Measurements from ENCODE around the gene CNEP1R1. TPM values are rescaled to one million over a fixed set of nuclear protein-coding genes. Genes with fewer than 3 reads are reported as not detected.

CNEP1R1 gene
- total and polyA plus RNA-seq, 2 donors (not counting 1 experiment from before 2014, with no cell fraction given), result 18.6 to 32.9 TPM

DNA sequence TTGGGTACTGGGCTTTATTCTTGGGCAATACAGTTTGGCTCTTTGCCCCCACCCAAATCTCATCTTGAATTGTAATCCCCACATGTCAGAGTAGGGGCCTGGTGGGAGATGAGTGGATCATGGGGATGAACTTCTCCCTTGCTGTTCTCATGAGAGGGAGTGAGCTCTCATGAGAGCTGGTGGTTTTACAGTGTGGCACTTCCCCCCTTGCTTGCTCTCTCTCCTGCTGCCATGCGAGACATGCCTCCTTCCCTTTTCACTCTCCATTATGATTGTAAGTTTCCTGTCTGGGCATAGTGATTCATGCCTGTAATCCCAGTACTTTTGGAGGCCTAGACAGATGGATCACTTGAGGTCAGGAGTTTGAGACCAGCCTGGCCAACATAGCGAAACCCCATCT lies 18.1 kb upstream of the CNEP1R1 start:
- ChIA-PET POLR2A (no interaction called here), CTCF (interaction anchor here (1.9 kb wide), 1 partner anchor 19 kb away, joined by 6 read pairs; the partner anchor contains the start of gene CNEP1R1)
- Histone ChIP-seq H3K9ac (ENCODE audit: low read length) (no peak overlapping the region), H2AFZ (ENCODE audit: insufficient read depth, low read depth, low read length, poor library complexity, severe bottlenecking) (no peak overlapping the region), H3K9me3 (ENCODE audit: control extremely low read depth in 1 of 3, control insufficient read depth in 2 of 3, insufficient read depth in 1 of 3, low read length in 2 of 3) (no peaks in the 10 kb centered on the region), H3K27me3 (replicated peaks in 1 of 4; ENCODE audit: control extremely low read depth in 1 of 4, control insufficient read depth in 3 of 4, insufficient read depth in 4 of 4, low read length in 3 of 4) (peaks cover 0 to 3% (median 0%) of the 10 kb centered on the region in 4 experiments), H3K4me3 (ENCODE audit: control extremely low read depth in 1 of 5, extremely low read depth in 1 of 5, insufficient read depth in 1 of 5, low read depth in 2 of 5, low read length in 4 of 5) (no peak overlapping the region), H4K20me1 (ENCODE audit: control insufficient read depth, insufficient read depth, low read length, poor library complexity, severe bottlenecking) (no peaks in the 10 kb centered on the region), H3K4me1 (ENCODE audit: control insufficient read depth in 2 of 2, insufficient read depth in 2 of 2, low read length in 2 of 2) (no peaks in the 10 kb centered on the region), H3K79me2 (ENCODE audit: control insufficient read depth, insufficient read depth, low read length) (no peaks in the 10 kb centered on the region), H3K27ac (ENCODE audit: low read length in 2 of 2) (no peak overlapping the region), H3K4me2 (replicated peaks; ENCODE audit: low read depth, low read length, poor library complexity, severe bottlenecking) (no peak overlapping the region), H3K36me3 (replicated peaks in 1 of 2; ENCODE audit: control extremely low read depth in 1 of 2, control insufficient read depth in 1 of 2, extremely low read depth in 1 of 2, insufficient read depth in 2 of 2, low read length in 1 of 2) (no peaks in the 10 kb centered on the region)
- no peak overlapping the region for H3K27ac Mint-ChIP-seq
- H3K27me3 Mint-ChIP-seq, result peaks cover 15% of the 10 kb centered on the region
- no peak overlapping the region for H3K4me3 Mint-ChIP-seq
- no peaks in the 10 kb centered on the region for H3K9me3 Mint-ChIP-seq (ENCODE audit: insufficient read depth)
- no peaks in the 10 kb centered on the region for H3K4me1 Mint-ChIP-seq
- TF ChIP-seq EZH2 (IDR thresholded peaks at IDR 0.05; ENCODE audit: borderline replicate concordance, insufficient read depth, low read depth, low read length, poor library complexity, severe bottlenecking) (no peak), CTCF (IDR thresholded peaks at IDR 0.05) (no peak)
- intact Hi-C loops (cut with micrococcal nuclease), result no loop called here
- WGBS (ENCODE audit: insufficient coverage), result 40% methylated on average over 1 of the region's 2 CpGs
- DNase-seq (no peak), ATAC-seq (ENCODE audit: low read depth) (no peak)

- Histone ChIP-seq H3K27me3 (replicated peaks in 1 of 4; ENCODE audit: control extremely low read depth in 1 of 4, control insufficient read depth in 3 of 4, insufficient read depth in 4 of 4, low read length in 3 of 4) (peaks cover 0 to 3% (median 0%) of the 10 kb centered on the region in 4 experiments), H3K4me3 (ENCODE audit: control extremely low read depth in 1 of 5, extremely low read depth in 1 of 5, insufficient read depth in 1 of 5, low read depth in 2 of 5, low read length in 4 of 5) (no peak overlapping the region), H3K27ac (ENCODE audit: low read length in 2 of 2) (no peak overlapping the region), H2AFZ (ENCODE audit: insufficient read depth, low read depth, low read length, poor library complexity, severe bottlenecking) (no peak overlapping the region), H3K4me1 (ENCODE audit: control insufficient read depth in 2 of 2, insufficient read depth in 2 of 2, low read length in 2 of 2) (no peaks in the 10 kb centered on the region), H3K36me3 (replicated peaks in 1 of 2; ENCODE audit: control extremely low read depth in 1 of 2, control insufficient read depth in 1 of 2, extremely low read depth in 1 of 2, insufficient read depth in 2 of 2, low read length in 1 of 2) (no peaks in the 10 kb centered on the region), H4K20me1 (ENCODE audit: control insufficient read depth, insufficient read depth, low read length, poor library complexity, severe bottlenecking) (no peaks in the 10 kb centered on the region), H3K9ac (ENCODE audit: low read length) (no peak overlapping the region), H3K9me3 (ENCODE audit: control extremely low read depth in 1 of 3, control insufficient read depth in 2 of 3, insufficient read depth in 1 of 3, low read length in 2 of 3) (no peaks in the 10 kb centered on the region), H3K4me2 (replicated peaks; ENCODE audit: low read depth, low read length, poor library complexity, severe bottlenecking) (no peak overlapping the region), H3K79me2 (ENCODE audit: control insufficient read depth, insufficient read depth, low read length) (no peaks in the 10 kb centered on the region)
- intact Hi-C loops (cut with micrococcal nuclease), result no loop called here
- DNase-seq, result no peak
- POLR2A ChIA-PET, result no interaction called here
- H3K4me1 Mint-ChIP-seq, result no peaks in the 10 kb centered on the region
- no peaks in the 10 kb centered on the region for H3K9me3 Mint-ChIP-seq (ENCODE audit: insufficient read depth)
- TF ChIP-seq EZH2 (IDR thresholded peaks at IDR 0.05; ENCODE audit: borderline replicate concordance, insufficient read depth, low read depth, low read length, poor library complexity, severe bottlenecking) (no peak), CTCF (IDR thresholded peaks at IDR 0.05) (no peak)
- H3K27me3 Mint-ChIP-seq, result peaks cover 14% of the 10 kb centered on the region
- ATAC-seq (ENCODE audit: low read depth), result no peak
- WGBS (ENCODE audit: insufficient coverage), result 94% methylated on average over 1 of the region's 1 CpG
- CTCF ChIA-PET, result interaction anchor here (1.9 kb wide), 1 partner anchor 18 kb away, joined by 6 read pairs; the partner anchor contains the start of gene CNEP1R1
- no peak overlapping the region for H3K27ac Mint-ChIP-seq
- H3K4me3 Mint-ChIP-seq, result no peak overlapping the region
Measured at GRCh38 chr16:50007744-50008143, 17.3 kb upstream of the CNEP1R1 start.
